GM04504 (cell line): Measurements from ENCODE around the gene ACP1.

Experiments
- DNase-seq: peaks from one replicate; pipeline ENCODE4 v3.0.0-alpha.2; 2012; ENCODE audit warnings: low read depth

ACP1 gene

GRCh38 chr2:255195-255594, 9.6 kb upstream of the ACP1 start:
- no peak for DNase-seq

DNA sequence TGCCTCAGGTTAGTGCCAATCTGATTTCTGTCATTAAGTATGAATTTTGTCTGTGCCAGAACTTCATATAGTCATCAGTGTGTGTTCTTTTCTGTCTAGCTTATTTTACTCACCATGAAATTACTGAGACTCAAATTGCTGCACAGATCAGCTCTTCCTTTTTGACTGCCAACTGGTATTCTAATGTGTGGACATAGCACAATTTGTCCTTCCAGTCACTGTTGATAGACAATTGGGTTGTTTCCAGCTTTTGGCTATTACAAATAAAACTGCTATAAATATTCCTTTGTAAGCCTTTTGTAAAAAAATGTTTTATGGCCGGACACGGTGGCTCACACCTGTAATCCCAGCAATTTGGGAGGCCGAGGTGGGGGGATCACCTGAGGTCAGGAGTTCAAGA, 8.7 kb upstream of the ACP1 start:
- DNase-seq, result no peak

- DNase-seq, result no peak
These were observed 7.3 kb upstream of the ACP1 start for GRCh38 chr2:257429-257828.

DNA sequence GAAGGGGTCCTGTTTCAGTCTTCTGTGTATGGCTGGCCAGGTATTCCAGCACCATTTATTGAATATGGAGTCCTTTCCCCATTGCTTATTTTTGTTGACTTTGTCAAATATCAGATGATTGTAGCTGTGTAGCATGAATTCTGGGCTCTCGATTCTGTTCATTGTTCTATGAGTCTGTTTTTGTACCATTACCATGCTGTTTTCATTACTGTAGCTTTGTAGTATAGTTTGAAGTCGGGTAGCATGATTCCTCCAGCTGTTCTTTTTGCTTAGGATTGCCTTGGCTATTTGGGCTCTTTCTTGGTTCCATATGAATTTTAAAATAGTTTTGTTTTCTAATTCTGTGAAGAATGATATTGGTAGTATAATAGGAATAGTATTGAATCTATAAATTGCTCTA, 6.9 kb upstream of the ACP1 start:
- no peak for DNase-seq

GRCh38 chr2:258933-259332, 5.8 kb upstream of the ACP1 start:
- DNase-seq, result no peak

- DNase-seq, result no peak
These were observed 4.9 kb upstream of the ACP1 start for GRCh38 chr2:259789-260331.

DNA sequence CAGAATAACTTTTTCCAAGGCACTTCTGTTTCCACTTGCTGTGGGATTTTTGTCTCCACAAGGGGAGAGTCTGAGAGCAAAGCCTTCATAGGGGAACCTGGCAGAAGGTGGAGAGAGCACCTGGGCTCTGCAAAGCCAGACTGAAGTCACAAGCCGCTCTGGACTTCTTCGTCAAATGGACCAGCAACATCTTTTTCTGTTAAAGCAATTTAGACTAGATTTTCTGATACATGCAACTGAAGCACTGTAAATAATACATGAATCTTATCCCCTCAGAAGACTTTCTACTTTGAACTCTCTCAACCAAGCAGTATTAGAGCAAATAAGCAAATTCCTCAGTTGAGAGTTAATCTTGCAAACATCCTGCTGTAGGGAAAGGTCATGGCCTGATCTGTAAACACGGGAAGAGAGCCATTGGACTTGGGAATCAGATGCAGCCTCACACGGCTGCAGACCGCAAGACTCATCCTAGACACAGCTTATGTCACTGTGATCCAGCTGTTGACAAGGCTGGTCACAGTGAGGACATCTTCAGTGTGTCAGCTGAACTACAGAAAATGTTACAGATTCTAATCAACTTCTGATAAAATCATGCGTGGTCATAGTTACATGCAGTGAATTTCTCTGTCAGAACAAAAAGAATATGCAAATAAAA, 4.1 kb upstream of the ACP1 start:
- DNase-seq, result no peak

GRCh38 chr2:262117-262516, 2.6 kb upstream of the ACP1 start:
- DNase-seq, result no peak

DNA sequence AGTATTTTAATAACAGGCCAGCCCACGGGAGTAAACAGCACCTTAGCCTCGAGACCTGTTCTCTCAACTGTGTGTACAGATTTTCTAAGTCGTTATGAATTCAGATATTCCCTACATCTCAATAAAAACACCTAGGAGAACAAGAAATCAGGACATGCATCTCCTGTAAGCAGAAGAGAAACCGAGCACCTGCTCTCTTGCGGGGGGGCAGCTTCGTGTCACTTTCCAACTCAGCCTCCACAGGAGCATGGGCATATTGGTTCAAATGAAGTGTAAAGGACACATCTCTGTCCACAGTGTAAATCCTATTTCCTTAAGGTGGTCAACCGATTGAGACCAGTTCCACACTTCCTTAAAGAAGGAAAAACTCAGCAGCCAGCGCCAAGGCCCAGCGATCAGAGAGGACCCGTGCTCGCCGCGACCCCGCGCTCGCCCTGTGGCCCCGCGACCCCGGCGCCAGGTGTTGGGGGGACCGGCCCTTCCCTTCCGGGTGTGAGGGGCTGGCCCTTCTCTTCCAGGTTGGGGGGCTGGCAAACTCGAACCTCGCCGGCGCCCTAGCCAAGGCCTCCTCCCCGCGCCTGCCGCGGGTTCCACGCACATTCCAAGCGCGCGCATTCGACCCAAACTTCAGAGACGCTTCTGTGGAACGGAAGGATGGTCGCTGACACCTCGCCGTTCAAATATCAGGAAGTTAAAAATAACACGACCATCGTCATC, 1.6 kb upstream of the ACP1 start:
- no peak for DNase-seq

DNA sequence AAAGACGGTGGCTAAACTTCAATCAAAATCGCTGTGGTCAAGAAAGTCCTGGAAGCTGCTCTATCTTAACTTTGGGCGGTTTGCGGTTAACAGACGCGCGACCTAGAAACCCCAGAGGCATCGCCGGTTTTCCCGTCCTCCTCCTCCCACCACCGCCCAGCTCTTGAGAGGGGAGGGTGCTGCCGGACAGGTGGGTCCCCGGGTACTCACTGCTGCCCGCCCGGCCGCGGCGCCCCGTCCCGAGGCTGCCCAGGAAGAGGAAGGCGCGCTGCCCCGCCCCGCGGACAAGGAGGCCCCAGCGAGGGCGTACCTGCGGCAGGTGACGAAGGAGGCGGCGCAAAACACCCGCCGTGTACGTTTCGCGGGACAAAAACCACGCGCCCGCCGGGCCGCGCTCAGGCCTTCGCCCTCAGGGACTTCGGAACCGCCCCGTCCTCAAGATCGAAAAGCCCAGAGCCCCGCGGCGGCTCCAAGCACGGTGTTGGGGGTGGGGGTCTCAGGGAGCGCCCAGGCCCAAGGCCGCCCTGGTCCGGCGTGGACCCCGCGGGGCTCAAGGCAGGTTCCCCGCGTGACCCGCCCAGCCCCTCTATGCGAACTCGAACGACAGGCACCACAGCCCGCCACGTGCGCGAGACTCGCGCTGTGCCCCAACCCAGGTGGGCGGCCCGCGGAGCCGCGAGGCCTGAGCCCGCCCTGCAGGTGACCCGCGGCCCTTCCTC, 814 bp upstream of the ACP1 start, which contains the start of gene SH3YL1:
SH3YL1 (minus strand) TSS at position 259 of the 719 bp plus-strand sequence; CDS start at position 211, 48 bp downstream.
- no peak for DNase-seq

GRCh38 chr2:268323-268722, 3.6 kb downstream of the ACP1 start:
- no peak for DNase-seq

DNA sequence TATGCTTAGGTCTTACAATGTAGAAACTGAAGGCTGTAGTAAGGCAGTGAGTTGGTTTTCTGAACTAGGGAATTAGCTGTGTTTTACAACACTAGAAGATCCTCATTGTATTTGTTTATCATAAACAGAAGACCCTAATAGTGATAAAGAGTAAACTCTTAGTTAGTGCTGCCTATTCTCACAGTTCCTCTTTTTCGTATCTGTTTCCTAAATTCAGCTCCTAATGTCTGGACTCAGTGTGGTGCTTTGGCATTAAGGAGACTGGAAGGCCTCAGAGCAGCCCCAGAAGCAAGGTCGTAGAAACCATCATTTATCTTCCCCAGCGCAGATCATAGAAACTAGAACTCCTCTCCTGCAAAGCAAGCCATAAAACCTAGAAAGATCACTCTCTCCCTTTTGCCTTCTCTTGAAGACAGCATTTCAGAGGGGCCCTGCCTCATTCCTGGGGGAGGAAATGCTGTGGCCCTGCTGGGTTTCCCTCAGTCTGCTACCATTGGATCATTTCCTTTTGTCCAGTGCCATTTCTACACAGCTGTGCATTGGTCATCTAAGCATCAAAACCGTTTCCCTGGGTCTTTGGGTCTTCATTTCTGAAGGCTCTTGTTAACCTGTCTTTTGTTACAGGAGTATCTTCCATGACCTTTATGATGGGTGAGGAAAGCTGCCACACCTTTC, 4.7 kb downstream of the ACP1 start:
- DNase-seq, result no peak

GRCh38 chr2:270861-271260, 6.1 kb downstream of the ACP1 start:
- DNase-seq, result no peak

DNA sequence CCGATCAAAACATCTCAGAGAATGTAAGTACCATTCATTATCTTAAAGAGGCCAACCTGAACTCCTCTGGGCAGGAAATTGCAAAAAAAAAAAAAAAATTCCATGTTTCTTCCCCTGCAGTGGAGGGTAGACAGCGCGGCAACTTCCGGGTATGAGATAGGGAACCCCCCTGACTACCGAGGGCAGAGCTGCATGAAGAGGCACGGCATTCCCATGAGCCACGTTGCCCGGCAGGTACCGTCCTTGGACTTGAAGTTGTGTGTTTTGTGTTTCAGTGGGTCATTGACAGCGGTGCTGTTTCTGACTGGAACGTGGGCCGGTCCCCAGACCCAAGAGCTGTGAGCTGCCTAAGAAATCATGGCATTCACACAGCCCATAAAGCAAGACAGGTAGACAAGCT, 7.2 kb downstream of the ACP1 start:
- DNase-seq, result no peak

DNA sequence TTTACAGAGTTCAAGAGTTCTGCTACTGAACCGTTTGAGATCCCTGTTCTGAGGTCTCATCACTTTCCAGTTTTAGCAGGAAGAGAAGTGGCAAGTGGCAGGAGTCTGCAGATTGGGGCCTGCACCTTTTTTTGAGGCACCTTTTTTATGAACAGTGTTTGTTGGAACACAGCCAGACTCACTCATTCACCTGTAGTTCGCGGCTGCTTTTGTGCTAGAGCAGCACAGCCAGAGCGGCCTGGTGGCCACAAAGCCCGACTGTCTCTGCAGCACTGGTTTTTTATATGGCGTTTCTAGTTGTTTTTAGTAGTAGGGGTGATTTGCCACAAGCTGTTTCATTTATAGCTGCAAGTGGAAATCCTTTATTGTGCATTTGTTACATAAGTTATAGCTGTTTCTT, 8.6 kb downstream of the ACP1 start:
- DNase-seq, result no peak

- DNase-seq, result no peak
These were observed 9.8 kb downstream of the ACP1 start for GRCh38 chr2:274503-274902.

DNA sequence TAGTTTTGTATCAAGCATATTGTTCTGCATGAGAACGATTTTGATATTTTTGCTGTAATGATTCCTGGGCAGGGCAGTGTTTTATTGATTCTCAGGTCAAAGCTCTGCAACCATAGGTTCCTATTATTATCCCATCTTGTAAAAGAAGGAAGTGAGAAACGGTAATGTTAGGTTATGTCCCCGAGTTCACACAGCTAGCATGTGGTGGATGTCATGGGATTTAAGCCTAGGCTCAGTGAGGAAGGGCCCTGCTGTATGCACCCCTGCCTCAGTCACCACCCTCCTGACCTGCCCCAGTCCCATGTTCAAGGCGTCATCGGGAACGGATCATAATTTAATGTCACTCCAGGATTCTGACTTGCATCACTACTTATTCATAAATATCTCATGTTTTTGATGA, 10.7 kb downstream of the ACP1 start:
- DNase-seq, result no peak

GRCh38 chr2:278312-278926, 13.7 kb downstream of the ACP1 start:
- DNase-seq, result no peak

DNA sequence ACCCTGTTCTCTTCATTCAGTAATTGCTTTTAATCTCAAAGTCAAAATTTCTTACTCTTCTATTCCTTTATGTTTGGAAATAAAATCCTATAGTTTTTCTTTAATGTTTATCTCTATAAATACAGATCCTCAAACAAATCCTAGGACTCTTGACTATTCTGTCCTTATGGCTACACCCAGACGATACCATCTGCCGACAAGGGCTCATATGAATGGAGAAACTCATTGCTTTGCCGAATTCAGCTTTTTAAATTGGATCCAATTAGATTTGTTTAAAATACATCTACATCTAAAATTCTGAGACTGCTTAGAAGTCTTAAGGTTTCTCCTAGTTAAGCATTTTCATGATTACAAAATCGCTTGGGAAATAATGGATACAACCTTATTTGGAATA, 14.2 kb downstream of the ACP1 start:
- DNase-seq, result no peak

DNA sequence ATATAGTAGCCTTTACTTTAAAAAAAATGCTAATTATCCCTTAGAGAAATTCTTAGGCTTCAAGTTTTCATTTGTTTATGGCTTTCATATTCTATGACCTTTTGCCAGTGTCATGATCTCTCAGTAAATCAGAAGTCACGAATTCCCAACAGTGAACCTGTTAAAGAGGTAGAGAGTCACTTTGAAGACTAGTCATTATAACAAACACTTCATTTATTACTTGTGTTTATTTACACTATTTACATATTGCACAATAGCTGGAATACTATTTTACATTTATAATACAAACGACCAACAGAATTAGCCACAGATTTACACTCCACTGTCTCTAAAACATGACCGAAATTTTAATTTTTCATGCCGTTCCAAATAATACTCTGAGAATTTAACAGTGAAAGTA, 14.6 kb downstream of the ACP1 start:
- no peak for DNase-seq

DNA sequence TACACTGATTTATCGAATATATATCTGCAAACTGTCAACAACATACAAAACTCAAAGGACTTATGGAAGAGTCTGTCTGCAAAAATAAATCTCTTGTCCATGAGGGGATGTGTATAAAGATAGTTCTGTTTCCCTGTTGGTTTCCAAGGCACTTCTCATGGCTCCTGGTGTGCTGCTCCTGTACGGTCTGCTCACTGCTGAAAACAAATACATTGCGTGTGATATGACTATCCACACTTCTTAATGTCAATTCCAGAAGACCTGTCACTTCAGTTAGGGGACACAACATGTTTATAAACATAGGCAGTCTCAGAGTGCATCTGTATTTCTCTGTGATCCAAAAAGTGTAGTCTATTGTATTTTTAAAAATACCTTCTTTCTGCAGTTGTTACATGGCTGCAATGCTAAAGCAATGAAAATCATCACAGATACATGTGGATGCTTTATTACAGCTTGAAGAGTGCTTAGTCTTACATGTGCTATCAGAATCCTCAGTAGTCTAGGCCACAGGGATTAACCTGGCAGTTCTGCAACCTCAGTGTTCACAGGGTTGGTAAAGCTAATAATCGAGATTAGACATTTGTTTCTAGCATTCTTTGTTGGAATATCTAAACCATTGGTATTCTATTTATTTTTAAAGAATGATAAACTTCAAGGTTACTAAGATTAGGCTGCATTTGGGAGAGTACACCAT, 15.4 kb downstream of the ACP1 start:
- DNase-seq, result no peak
